ENCODE data around the gene CEP78. TPM values are rescaled to one million over a fixed set of nuclear protein-coding genes. Genes with fewer than 3 reads are reported as not detected.

The CEP78 gene
- total RNA-seq, 1 experiment from 2014 or later, result 10.1 TPM

GRCh38 chr9:78291240-78291925 lies 55.5 kb downstream of the CEP78 start:
- CTCF ChIA-PET, result no interaction called here
- POLR2A ChIA-PET, result no interaction called here
- Mint-ChIP-seq H3K9me3 (ENCODE audit: unreplicated experiment) (no peaks in the 10 kb centered on the region), H3K36me3 (ENCODE audit: insufficient read depth, unreplicated experiment) (peaks cover under 1% of the 10 kb centered on the region), H3K27me3 (ENCODE audit: insufficient read depth, unreplicated experiment) (no peaks in the 10 kb centered on the region), H3K27ac (ENCODE audit: unreplicated experiment) (no peak overlapping the region), H3K4me3 (ENCODE audit: unreplicated experiment) (no peak overlapping the region), H3K4me1 (ENCODE audit: low read depth, unreplicated experiment) (no peaks in the 10 kb centered on the region)
- intact Hi-C loops (cut with micrococcal nuclease; ENCODE audit: unreplicated experiment), result no loop called here
- Histone ChIP-seq H3K9me3 (no peaks in the 10 kb centered on the region), H3K4me3 (ENCODE audit: low read depth, low read length) (no peak overlapping the region), H3K4me1 (no peaks in the 10 kb centered on the region), H3K27me3 (replicated peaks; ENCODE audit: control insufficient read depth, insufficient read depth, low read length) (no peaks in the 10 kb centered on the region), H3K36me3 (ENCODE audit: control insufficient read depth, insufficient read depth, low read length) (no peaks in the 10 kb centered on the region)
- BruUV-seq (replicated peaks), result no TSS peak
- no peak for TF ChIP-seq CTCF (IDR thresholded peaks at IDR 0.05; ENCODE audit: insufficient read depth in 1 of 2, low read depth in 1 of 2, low read length in 1 of 2, severe bottlenecking in 1 of 2, unreplicated experiment in 1 of 2)
- DNase-seq, result no peak

GRCh38 chr9:78292026-78292425 lies 56.2 kb downstream of the CEP78 start:
- Mint-ChIP-seq H3K27ac (ENCODE audit: unreplicated experiment) (no peak overlapping the region), H3K4me3 (ENCODE audit: unreplicated experiment) (no peak overlapping the region), H3K27me3 (ENCODE audit: insufficient read depth, unreplicated experiment) (no peaks in the 10 kb centered on the region), H3K4me1 (ENCODE audit: low read depth, unreplicated experiment) (no peaks in the 10 kb centered on the region), H3K9me3 (ENCODE audit: unreplicated experiment) (no peaks in the 10 kb centered on the region), H3K36me3 (ENCODE audit: insufficient read depth, unreplicated experiment) (peaks cover 6% of the 10 kb centered on the region)
- CTCF ChIA-PET, result no interaction called here
- Histone ChIP-seq H3K9me3 (no peaks in the 10 kb centered on the region), H3K27me3 (replicated peaks; ENCODE audit: control insufficient read depth, insufficient read depth, low read length) (no peaks in the 10 kb centered on the region), H3K4me1 (no peaks in the 10 kb centered on the region), H3K36me3 (ENCODE audit: control insufficient read depth, insufficient read depth, low read length) (no peaks in the 10 kb centered on the region), H3K4me3 (ENCODE audit: low read depth, low read length) (no peak overlapping the region)
- BruUV-seq (replicated peaks), result no TSS peak
- POLR2A ChIA-PET, result no interaction called here
- no peak for DNase-seq
- intact Hi-C loops (cut with micrococcal nuclease; ENCODE audit: unreplicated experiment), result no loop called here
- TF ChIP-seq CTCF (IDR thresholded peaks at IDR 0.05; ENCODE audit: insufficient read depth in 1 of 2, low read depth in 1 of 2, low read length in 1 of 2, severe bottlenecking in 1 of 2, unreplicated experiment in 1 of 2), result no peak

GRCh38 chr9:78292716-78293497 lies 57.0 kb downstream of the CEP78 start:
- intact Hi-C loops (cut with micrococcal nuclease; ENCODE audit: unreplicated experiment), result no loop called here
- no peak for DNase-seq
- H3K4me1 Mint-ChIP-seq (ENCODE audit: low read depth, unreplicated experiment), result no peaks in the 10 kb centered on the region
- Histone ChIP-seq H3K4me3 (ENCODE audit: low read depth, low read length) (no peak overlapping the region), H3K4me1 (no peaks in the 10 kb centered on the region), H3K9me3 (no peaks in the 10 kb centered on the region), H3K36me3 (ENCODE audit: control insufficient read depth, insufficient read depth, low read length) (no peaks in the 10 kb centered on the region), H3K27me3 (replicated peaks; ENCODE audit: control insufficient read depth, insufficient read depth, low read length) (no peaks in the 10 kb centered on the region)
- H3K9me3 Mint-ChIP-seq (ENCODE audit: unreplicated experiment), result no peaks in the 10 kb centered on the region
- H3K36me3 Mint-ChIP-seq (ENCODE audit: insufficient read depth, unreplicated experiment), result peaks cover 12% of the 10 kb centered on the region
- POLR2A ChIA-PET, result no interaction called here
- no TSS peak for BruUV-seq (replicated peaks)
- H3K27me3 Mint-ChIP-seq (ENCODE audit: insufficient read depth, unreplicated experiment), result no peaks in the 10 kb centered on the region
- CTCF ChIA-PET, result no interaction called here
- H3K4me3 Mint-ChIP-seq (ENCODE audit: unreplicated experiment), result no peak overlapping the region
- H3K27ac Mint-ChIP-seq (ENCODE audit: unreplicated experiment), result no peak overlapping the region
- no peak for TF ChIP-seq CTCF (IDR thresholded peaks at IDR 0.05; ENCODE audit: insufficient read depth in 1 of 2, low read depth in 1 of 2, low read length in 1 of 2, severe bottlenecking in 1 of 2, unreplicated experiment in 1 of 2)

All from Caco-2 (cell line).